Left lung (tissue), 14 donors: ENCODE results near the gene PEX6. TPM values are rescaled to one million over a fixed set of nuclear protein-coding genes. Genes with fewer than 3 reads are reported as not detected.
A peak's percentile ranks its signal among the peaks of the same experiment; 100 is the strongest.

Experiments used
- ATAC-seq: fragments of 200-7000 bp; cut with Tn5 transposase; one replicate; pipeline ENCODE4 v1.9.1; 2020; ENCODE audit warnings: moderate library complexity
- DNase-seq, 4 donors: peaks; one replicate each; pipeline ENCODE4 v3.0.0-alpha.2; 2013 to 2020
- H3K27ac ChIP-seq, 2 donors: fragments of 200-600 bp; sonication (generic) in 1 of 2; one replicate each; pipeline versions ENCODE4 v1.5.0 to v1.8.0; 2020 to 2021
- H3K27me3 ChIP-seq, 2 donors: fragments of 200-600 bp; sonication (generic) in 1 of 2; one replicate each; pipeline versions ENCODE4 v1.5.0 to v1.8.0; 2020 to 2021
- H3K36me3 ChIP-seq, 2 donors: fragments of 200-600 bp; sonication (generic) in 1 of 2; one replicate each; pipeline versions ENCODE4 v1.5.0 to v1.8.0; 2020 to 2021
- H3K4me1 ChIP-seq, 2 donors: fragments of 200-600 bp; one replicate each; pipeline ENCODE4 v1.8.0; 2021
- H3K4me3 ChIP-seq, 2 donors: fragments of 200-600 bp; sonication (generic) in 1 of 2; one replicate each; pipeline versions ENCODE4 v1.5.0 to v1.8.0; 2020 to 2021; ENCODE audit warnings: mild to moderate bottlenecking in 1 of 2
- H3K9me3 ChIP-seq, 2 donors: fragments of 200-600 bp; sonication (generic) in 1 of 2; one replicate each; pipeline versions ENCODE4 v1.5.0 to v1.8.0; 2020 to 2021
- CTCF ChIP-seq, 2 donors: fragments of 200-600 bp; sonication (generic) in 1 of 2; IDR thresholded peaks; one replicate each; pipeline versions ENCODE4 v1.5.0 to v1.8.0; 2021; ENCODE audit warnings: antibody characterized with exemption in 2 of 2
- intact Hi-C, 2 donors: fragments of 100-400 bp; cut with DNase I; formaldehyde crosslinking; loops; one replicate each; pipeline versions ENCODE4 v1.11.2 to v1.14.2; 2022
- long read RNA-seq, 12 donors: library from polyadenylated mRNA in 2 of 12; unstranded in 2 of 12; transcript quantifications; one replicate each; pipeline ENCODE4 v2.0.0 and lab custom pipeline, GENCODE V29; 2019 to 2026
- polyA plus RNA-seq, 6 donors: library from polyadenylated mRNA; unstranded; fragments of 120-200 nt; gene quantifications; one replicate each; pipeline ENCODE4 v1.2.1, GENCODE V29; 2013; ENCODE audit not compliant: insufficient read length in 6 of 6
- total RNA-seq, 2 donors: library from RNA; stranded (reverse); fragmentation: NEBNext Ultra II Directional; extraction: Animal tissue kit (Norgen Biotek cat#: 25700); gene quantifications; one replicate each; pipeline ENCODE4 v1.2.1, GENCODE V29; 2021
- donor health status: DM: no; HTN: yes; CAD: no.
- donor health status: DM: no; HTN: no; CAD: no.

Gene PEX6
- total RNA-seq, result 10 to 100 TPM; 23.2 to 25.2 TPM
- polyA plus RNA-seq, result 10 to 100 TPM; 15.2 to 27.1 (median 18.1) TPM
- long read RNA-seq, donor 1, partial matches to known transcripts, result 7 of 11 reads
- long read RNA-seq, donor 1, other reads (novel, unspliced or antisense), result 0 of 11 reads
- long read RNA-seq, donor 2, partial matches to known transcripts, result 0 of 4 reads
- long read RNA-seq, donor 2, other reads (novel, unspliced or antisense), result 0 of 4 reads
- long read RNA-seq, donor 3, partial matches to known transcripts, result 0 of 3 reads
- long read RNA-seq, donor 3, other reads (novel, unspliced or antisense), result 0 of 3 reads
- long read RNA-seq, donor 4, partial matches to known transcripts, result 0 of 1 reads
- long read RNA-seq, donor 4, other reads (novel, unspliced or antisense), result 1 of 1 reads
- long read RNA-seq, donor 5, partial matches to known transcripts, result 8 of 10 reads
- long read RNA-seq, donor 5, other reads (novel, unspliced or antisense), result 0 of 10 reads
- long read RNA-seq, donor 6, result 0 reads
- long read RNA-seq, donor 7, partial matches to known transcripts, result 0 of 2 reads
- long read RNA-seq, donor 7, other reads (novel, unspliced or antisense), result 0 of 2 reads
- long read RNA-seq, donor 8, partial matches to known transcripts, result 17 of 39 reads
- long read RNA-seq, donor 8, other reads (novel, unspliced or antisense), result 20 of 39 reads
- long read RNA-seq, donor 9, result 0 reads
- long read RNA-seq, donor 10, partial matches to known transcripts, result 7 of 9 reads
- long read RNA-seq, donor 10, other reads (novel, unspliced or antisense), result 1 of 9 reads
- long read RNA-seq, donor 11, transcript PEX6-202 (17 exons, 3,478 nt), result major isoform, 7 of 7 reads
- long read RNA-seq, donor 11, partial matches to known transcripts, result 0 of 7 reads
- long read RNA-seq, donor 11, other reads (novel, unspliced or antisense), result 0 of 7 reads
- long read RNA-seq, donor 12, partial matches to known transcripts, result 0 of 4 reads
- long read RNA-seq, donor 12, other reads (novel, unspliced or antisense), result 0 of 4 reads

GRCh38 chr6:42978839-42979522 is at the start of gene PEX6:
Gene PEX6, minus strand, starts transcription at chr6:42979181. Its CDS starts 31 bp downstream, at chr6:42979150.
- peaks cover 11 to 41% of the 10 kb centered on the region in 2 donors for H3K4me1 ChIP-seq
- H3K27ac ChIP-seq, result peak within 1 kb of the TSS; percentile 67 to 93
- H3K27me3 ChIP-seq, result no peaks in the 10 kb centered on the region
- no peak for TF ChIP-seq CTCF (IDR thresholded peaks at IDR 0.05)
- peak within 1 kb of the TSS; percentile 95 to 96 for H3K4me3 ChIP-seq
- peak; percentile 82 to 99 (median 91) for DNase-seq
- peaks cover 0 to 3% of the 10 kb centered on the region in 2 donors for H3K36me3 ChIP-seq
- no peaks in the 10 kb centered on the region for H3K9me3 ChIP-seq
- ATAC-seq, result peak; percentile 95
- intact Hi-C loops, result no loop called here

- peaks cover 0 to 20% of the 10 kb centered on the region in 2 donors for H3K4me1 ChIP-seq
- no peak for TF ChIP-seq CTCF (IDR thresholded peaks at IDR 0.05)
- no peaks in the 10 kb centered on the region for H3K9me3 ChIP-seq
- H3K36me3 ChIP-seq, result peaks cover 0 to 74% of the 10 kb centered on the region in 2 donors
- no peak overlapping the region for H3K4me3 ChIP-seq
- H3K27me3 ChIP-seq, result no peaks in the 10 kb centered on the region
- DNase-seq, result no peak
- intact Hi-C loops, result no loop called here
- no peak for ATAC-seq
- H3K27ac ChIP-seq, result no peak overlapping the region
Measured at GRCh38 chr6:43026365-43026764, 47.4 kb upstream of the PEX6 start.

GRCh38 chr6:43024436-43024835 is 45.5 kb upstream of the PEX6 start:
- H3K27ac ChIP-seq, result no peak overlapping the region
- no peak for TF ChIP-seq CTCF (IDR thresholded peaks at IDR 0.05)
- intact Hi-C loops, result no loop called here
- no peak for DNase-seq
- H3K36me3 ChIP-seq, result peaks cover 0 to 60% of the 10 kb centered on the region in 2 donors
- H3K27me3 ChIP-seq, result no peaks in the 10 kb centered on the region
- no peak overlapping the region for H3K4me3 ChIP-seq
- no peaks in the 10 kb centered on the region for H3K9me3 ChIP-seq
- peaks cover 0 to 29% of the 10 kb centered on the region in 2 donors for H3K4me1 ChIP-seq
- ATAC-seq, result no peak

- peak; percentile 95 for ATAC-seq
- H3K9me3 ChIP-seq, result no peaks in the 10 kb centered on the region
- intact Hi-C loops, result no loop called here
- peak; percentile 75 to 97 (median 81) for DNase-seq
- H3K4me1 ChIP-seq, result peaks cover 0 to 42% of the 10 kb centered on the region in 2 donors
- H3K27ac ChIP-seq, result peak within 1 kb of the TSS; percentile 81 to 89
- peaks cover 0 to 54% of the 10 kb centered on the region in 2 donors for H3K36me3 ChIP-seq
- no peak for TF ChIP-seq CTCF (IDR thresholded peaks at IDR 0.05)
- peak within 1 kb of the TSS; percentile 88 to 93 for H3K4me3 ChIP-seq
- no peaks in the 10 kb centered on the region for H3K27me3 ChIP-seq
Measured at GRCh38 chr6:43021270-43022047, 42.5 kb upstream of the PEX6 start, which contains the start of gene RRP36. Gene RRP36, plus strand, starts transcription at chr6:43021623. Its CDS starts 32 bp downstream, at chr6:43021655.
